GM12878 (cell line): ENCODE data around the gene BBLN. TPM values are rescaled to one million over a fixed set of nuclear protein-coding genes. Genes with fewer than 3 reads are reported as not detected.

Experiments used
- ATAC-seq: fragments of 200-7000 bp; cut with Tn5 transposase; 3 replicates; pipeline ENCODE4 v1.9.1; 2020; ENCODE audit warnings: mild to moderate bottlenecking, moderate library complexity
- BruUV-seq: library from RNA; stranded (reverse); fragments of 400-500 nt; replicated peaks from 2 replicates; lab custom pipeline; 2021; lab: Mats Ljungman, UMichigan
- CTCF ChIA-PET: fragments of 300-600 bp; sonication (Branson Sonifier 250); formaldehyde crosslinking; extraction: SDS; loops from one replicate; lab custom pipeline; 2021; ENCODE audit warnings: inconsistent platforms; lab: Yijun Ruan, JAX
- POLR2A ChIA-PET: fragments of 350-600 bp; formaldehyde crosslinking; extraction: SDS; loops from one replicate; lab custom pipeline; 2021; ENCODE audit warnings: inconsistent platforms; lab: Charles Lee
- RAD21 ChIA-PET: fragments of 300-600 bp; sonication (Branson Sonifier 250); formaldehyde crosslinking; loops from one replicate; lab custom pipeline; 2023; ENCODE audit warnings: antibody characterized with exemption; ENCODE audit not compliant: unreplicated experiment; lab: Charles Lee
- SMC1A ChIA-PET: fragments of 300-600 bp; sonication (Branson Sonifier 250); formaldehyde crosslinking; loops from one replicate; lab custom pipeline; 2023; ENCODE audit not compliant: unreplicated experiment, uncharacterized antibody; lab: Charles Lee
- DNase-seq: peaks from one replicate; pipeline ENCODE4 v3.0.0-alpha.2; 2011; ENCODE audit warnings: low read depth, low spot score
- FAIRE-seq: peaks from 3 replicates; lab custom pipeline; 2011; peaks lifted over from hg19 to GRCh38; lab: Jason Lieb, UNC
- H2AFZ ChIP-seq: 2 replicates; pipeline ENCODE4 v1.6.0; 2011; ENCODE audit warnings: low read depth, low read length, control low read depth; ENCODE audit not compliant: control insufficient read depth
- H3K27ac ChIP-seq: 2 replicates; pipeline ENCODE4 v1.5.1; 2011; ENCODE audit warnings: control low read depth; ENCODE audit not compliant: control insufficient read depth, insufficient read depth
- H3K27me3 ChIP-seq, 2 experiments: replicated peaks in 1 of 2; 2 replicates each; pipeline versions ENCODE4 v1.6.0 to v1.6.1; 2011; ENCODE audit warnings: low read length in 1 of 2; ENCODE audit not compliant: control insufficient read depth in 2 of 2, insufficient read depth in 2 of 2
- H3K36me3 ChIP-seq, 2 experiments: 2 replicates each; pipeline ENCODE4 v1.5.1; 2011; ENCODE audit warnings: low read length in 1 of 2; ENCODE audit not compliant: control insufficient read depth in 2 of 2, insufficient read depth in 2 of 2
- H3K4me1 ChIP-seq: 2 replicates; pipeline ENCODE4 v1.6.1; 2011; ENCODE audit warnings: mild to moderate bottlenecking, low read length, moderate library complexity, mixed read lengths; ENCODE audit not compliant: control insufficient read depth, insufficient read depth
- H3K4me2 ChIP-seq: 2 replicates; pipeline ENCODE4 v1.6.0; 2011; ENCODE audit warnings: control low read depth; ENCODE audit not compliant: control insufficient read depth, insufficient read depth
- H3K4me3 ChIP-seq: fragments of 200-600 bp; sonication (generic); 2 replicates; pipeline ENCODE4 v1.5.1; 2016
- H3K79me2 ChIP-seq: 2 replicates; pipeline ENCODE4 v1.6.0; 2011; ENCODE audit warnings: low read length; ENCODE audit not compliant: control insufficient read depth, insufficient read depth
- H3K9ac ChIP-seq: 2 replicates; pipeline ENCODE4 v1.8.0; 2011; ENCODE audit warnings: low read length, control low read depth, mixed read lengths; ENCODE audit not compliant: control insufficient read depth, insufficient read depth
- H3K9me3 ChIP-seq: replicated peaks from 3 replicates; pipeline ENCODE4 v1.5.1; 2011; ENCODE audit warnings: mild to moderate bottlenecking, low read length; ENCODE audit not compliant: control insufficient read depth, insufficient read depth
- H4K20me1 ChIP-seq: 2 replicates; pipeline ENCODE4 v1.6.0; 2011; ENCODE audit not compliant: control insufficient read depth, insufficient read depth
- BRCA1 ChIP-seq: IDR thresholded peaks from 2 replicates; pipeline ENCODE4 v1.6.1; 2011; ENCODE audit warnings: low read depth, low read length, improper control_type of control experiment
- CTCF ChIP-seq, 3 experiments: IDR thresholded peaks in 2 of 3; conservative IDR thresholded peaks in 1 of 3; 2 replicates each; pipeline ENCODE4 v1.5.1; 2011; ENCODE audit warnings: low read depth in 3 of 3, low read length in 3 of 3, mild to moderate bottlenecking in 3 of 3, control low read depth in 2 of 3, moderate library complexity in 2 of 3, inconsistent platforms in 1 of 3, mixed read lengths in 1 of 3; ENCODE audit not compliant: control insufficient read depth in 2 of 3, insufficient read depth in 1 of 3; ENCODE audit errors: extremely low read depth in 1 of 3
- ELK1 ChIP-seq: IDR thresholded peaks from 2 replicates; pipeline ENCODE4 v1.6.1; 2012; ENCODE audit warnings: low read depth, low read length, improper control_type of control experiment
- FOXK2 ChIP-seq: fragments of 450-650 bp; IDR thresholded peaks from 2 replicates; pipeline ENCODE4 v1.6.1; 2017; ENCODE audit warnings: mild to moderate bottlenecking, moderate library complexity
- GABPA ChIP-seq: IDR thresholded peaks from 2 replicates; pipeline ENCODE4 v1.6.1; 2014; ENCODE audit warnings: antibody characterized with exemption, low read depth, mild to moderate bottlenecking, inconsistent platforms
- IRF4 ChIP-seq: IDR thresholded peaks from 2 replicates; pipeline ENCODE4 v1.6.1; 2011; ENCODE audit warnings: low read depth, low read length
- LARP7 ChIP-seq: fragments of 450-650 bp; IDR thresholded peaks from 2 replicates; pipeline ENCODE4 v1.6.1; 2017; ENCODE audit warnings: mild to moderate bottlenecking
- MEF2A ChIP-seq: IDR thresholded peaks from 2 replicates; pipeline ENCODE4 v1.6.1; 2011; ENCODE audit warnings: low read depth, mild to moderate bottlenecking, low read length, moderate library complexity; ENCODE audit not compliant: insufficient read depth
- MYB ChIP-seq: fragments of 150-350 bp; IDR thresholded peaks from 2 replicates; pipeline ENCODE4 v1.6.1; 2014; ENCODE audit warnings: mild to moderate bottlenecking, low read depth, low read length, borderline replicate concordance
- NFIC ChIP-seq: IDR thresholded peaks from 2 replicates; pipeline ENCODE4 v1.6.1; 2012; ENCODE audit warnings: low read depth, mild to moderate bottlenecking, inconsistent platforms, low read length, moderate library complexity
- PAX5 ChIP-seq: IDR thresholded peaks from 2 replicates; pipeline ENCODE4 v1.6.1; 2011; ENCODE audit warnings: low read depth, low read length, borderline replicate concordance
- RELA ChIP-seq: fragments of 450-650 bp; IDR thresholded peaks from 2 replicates; pipeline ENCODE4 v1.8.0; 2014; ENCODE audit warnings: borderline replicate concordance; ENCODE audit not compliant: partially characterized antibody
- SPI1 ChIP-seq: IDR thresholded peaks from 2 replicates; pipeline ENCODE4 v1.6.1; 2011; ENCODE audit warnings: low read depth, mild to moderate bottlenecking, low read length, moderate library complexity, borderline replicate concordance; ENCODE audit not compliant: insufficient read depth
- STAT3 ChIP-seq: IDR thresholded peaks from 2 replicates; pipeline ENCODE4 v1.6.1; 2011; ENCODE audit warnings: low read depth, low read length, improper control_type of control experiment
- ZNF24 ChIP-seq: fragments of 450-650 bp; IDR thresholded peaks from 2 replicates; pipeline ENCODE4 v1.6.1; 2017; ENCODE audit warnings: antibody characterized with exemption, mild to moderate bottlenecking
- ZZZ3 ChIP-seq: IDR thresholded peaks from 2 replicates; pipeline ENCODE4 v1.6.1; 2011; ENCODE audit warnings: low read depth; ENCODE audit not compliant: control insufficient read depth, insufficient read length
- WGBS: methylation state at CpG from one replicate; pipeline ENCODE4 v1.1.6; 2016; ENCODE audit warnings: low lambda C conversion rate; ENCODE audit not compliant: insufficient replicate concordance, insufficient coverage; ENCODE audit errors: missing lambda C conversion rate; 5-methylcytosine and 5-hydroxymethylcytosine counted together
- in situ Hi-C: fragments of 300-500 bp; cut with MboI; formaldehyde crosslinking; loops from 9 replicates; pipeline ENCODE4 v1.14.3; 2018; ENCODE audit warnings: mixed read lengths
- intact Hi-C: fragments of 100-400 bp; cut with micrococcal nuclease; formaldehyde crosslinking; loops from one replicate; pipeline ENCODE4 v1.14.2; 2022; ENCODE audit not compliant: unreplicated experiment
- polyA plus RNA-seq, 11 experiments: library from polyadenylated mRNA; depleted of rRNA in 4 of 11; unstranded in 6 of 11; stranded (reverse) in 5 of 11; fragments of >200 nt; fragmentation: Nextera tagmentation in 4 of 11; fragmentation: Illumina TruSeq in 1 of 11; extraction: Ambion mirVana in 4 of 11; extraction: Trizol in 1 of 11; gene quantifications; 1 replicate in 1 of 11; 2 replicates in 10 of 11; pipeline versions ENCODE4 v1.2.1 to v1.2.3, GENCODE V29; 2011 to 2016; ENCODE audit warnings: inconsistent platforms in 2 of 11, missing spikeins in 2 of 11, low read depth in 1 of 11
- total RNA-seq, 4 experiments: library from RNA; depleted of rRNA in 3 of 4; stranded (reverse); fragments of >200 nt in 3 of 4; fragmentation: Illumina TruSeq in 1 of 4; extraction: Trizol in 1 of 4; gene quantifications; 2 replicates each; pipeline versions ENCODE4 v1.2.1 to v1.2.3, GENCODE V29; 2013 to 2021
- TF ChIP-seq, protein P1 (sequence below): fragments of 450-650 bp; formaldehyde crosslinking; IDR thresholded peaks from 2 replicates; pipeline ENCODE4 v1.4.0; 2022; ENCODE audit warnings: mild to moderate bottlenecking, moderate library complexity

The BBLN gene
- total and polyA plus RNA-seq, 10 of the 15 experiments (the other 5 are each of a cell fraction or from before 2014, with no cell fraction given) = 3.8 to 194 (median 66.2) TPM

DNA sequence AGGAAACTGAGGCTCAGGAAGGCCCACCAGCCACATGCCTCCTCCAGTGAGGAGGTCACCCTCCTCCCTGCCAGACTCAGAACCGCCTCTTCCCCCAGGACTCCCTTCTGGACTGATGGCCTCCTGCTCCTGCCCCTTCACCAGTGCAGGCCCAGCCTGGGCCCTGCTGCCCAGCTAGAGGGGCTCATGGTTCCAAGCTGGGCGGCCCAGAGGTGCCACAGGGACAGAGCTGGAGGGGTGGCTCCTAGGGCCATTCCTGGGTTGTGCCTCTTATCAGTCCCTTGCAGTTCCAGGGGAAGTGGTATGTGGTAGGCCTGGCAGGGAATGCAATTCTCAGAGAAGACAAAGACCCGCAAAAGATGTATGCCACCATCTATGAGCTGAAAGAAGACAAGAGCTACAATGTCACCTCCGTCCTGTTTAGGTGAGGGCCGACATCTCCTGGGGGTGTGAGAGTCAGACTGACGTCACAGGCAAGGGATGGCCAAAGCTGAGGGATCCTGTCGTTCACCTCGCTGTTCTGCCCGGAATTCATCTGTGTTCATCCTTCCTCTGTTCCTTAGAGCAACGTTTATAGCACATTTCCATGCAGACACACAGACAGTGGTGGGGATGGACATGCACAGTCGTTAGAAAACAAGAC lies 10.0 kb upstream of the BBLN start:
- DNase-seq (no peak), FAIRE-seq (no peak), ATAC-seq (no peak)
- WGBS = 18% methylated on average over 11 of the region's 11 CpGs
- ChIA-PET SMC1A (no interaction called here), RAD21 (no interaction called here), CTCF (interaction anchor here (1.1 to 1.4 kb wide), 2 partner anchors 14 to 16 kb away, joined by 3 read pairs; no protein-coding TSS in a partner anchor), POLR2A (no interaction called here)
- Histone ChIP-seq H4K20me1 (no peaks in the 10 kb centered on the region; the same call in 1 of the 2 replicates), H3K27me3 (peaks cover 0 to 1% of the 10 kb centered on the region in 2 experiments; a peak in 2 of 4 replicates), H3K27ac (no peak overlapping the region), H3K9me3 (no peaks in the 10 kb centered on the region), H3K4me3 (no peak overlapping the region), H3K79me2 (no peaks in the 10 kb centered on the region), H3K36me3 (no peaks in the 10 kb centered on the region), H3K4me2 (no peak overlapping the region), H3K4me1 (no peaks in the 10 kb centered on the region), H2AFZ (no peak overlapping the region), H3K9ac (no peak overlapping the region)
- BruUV-seq = no TSS peak
- in situ Hi-C loops (no loop called here), intact Hi-C loops (no loop called here)
- TF ChIP-seq BRCA1 (no peak), FOXK2 (no peak), GABPA (no peak), CTCF (IDR thresholded peaks at IDR 0.05 in 2 of 3, conservative IDR thresholded peaks at IDR 0.05 in 1 of 3; ENCODE audit: control insufficient read depth in 2 of 3, extremely low read depth in 1 of 3, insufficient read depth in 1 of 3, low read depth in 3 of 3, low read length in 3 of 3) (no peak), NFIC (no peak), MYB (no peak), LARP7 (no peak), STAT3 (no peak), ELK1 (no peak), IRF4 (no peak), ZZZ3 (no peak), MEF2A (no peak), RELA (no peak), PAX5 (no peak), ZNF24 (no peak), SPI1 (no peak)
- TF ChIP-seq, protein P1, sequence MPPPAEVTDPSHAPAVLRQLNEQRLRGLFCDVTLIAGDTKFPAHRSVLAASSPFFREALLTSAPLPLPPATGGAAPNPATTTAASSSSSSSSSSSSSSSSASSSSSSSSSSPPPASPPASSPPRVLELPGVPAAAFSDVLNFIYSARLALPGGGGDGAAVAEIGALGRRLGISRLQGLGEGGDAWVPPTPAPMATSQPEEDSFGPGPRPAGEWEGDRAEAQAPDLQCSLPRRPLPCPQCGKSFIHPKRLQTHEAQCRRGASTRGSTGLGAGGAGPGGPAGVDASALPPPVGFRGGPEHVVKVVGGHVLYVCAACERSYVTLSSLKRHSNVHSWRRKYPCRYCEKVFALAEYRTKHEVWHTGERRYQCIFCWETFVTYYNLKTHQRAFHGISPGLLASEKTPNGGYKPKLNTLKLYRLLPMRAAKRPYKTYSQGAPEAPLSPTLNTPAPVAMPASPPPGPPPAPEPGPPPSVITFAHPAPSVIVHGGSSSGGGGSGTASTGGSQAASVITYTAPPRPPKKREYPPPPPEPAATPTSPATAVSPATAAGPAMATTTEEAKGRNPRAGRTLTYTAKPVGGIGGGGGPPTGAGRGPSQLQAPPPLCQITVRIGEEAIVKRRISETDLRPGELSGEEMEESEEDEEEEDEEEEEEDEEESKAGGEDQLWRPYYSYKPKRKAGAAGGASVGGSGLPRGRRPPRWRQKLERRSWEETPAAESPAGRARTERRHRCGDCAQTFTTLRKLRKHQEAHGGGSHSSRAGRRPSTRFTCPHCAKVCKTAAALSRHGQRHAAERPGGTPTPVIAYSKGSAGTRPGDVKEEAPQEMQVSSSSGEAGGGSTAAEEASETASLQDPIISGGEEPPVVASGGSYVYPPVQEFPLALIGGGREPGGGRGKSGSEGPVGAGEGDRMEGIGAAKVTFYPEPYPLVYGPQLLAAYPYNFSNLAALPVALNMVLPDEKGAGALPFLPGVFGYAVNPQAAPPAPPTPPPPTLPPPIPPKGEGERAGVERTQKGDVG (CRISPR knock-in tag) = no peak
